ENCODE results near the gene CCDC88C.

CCDC88C gene

DNA sequence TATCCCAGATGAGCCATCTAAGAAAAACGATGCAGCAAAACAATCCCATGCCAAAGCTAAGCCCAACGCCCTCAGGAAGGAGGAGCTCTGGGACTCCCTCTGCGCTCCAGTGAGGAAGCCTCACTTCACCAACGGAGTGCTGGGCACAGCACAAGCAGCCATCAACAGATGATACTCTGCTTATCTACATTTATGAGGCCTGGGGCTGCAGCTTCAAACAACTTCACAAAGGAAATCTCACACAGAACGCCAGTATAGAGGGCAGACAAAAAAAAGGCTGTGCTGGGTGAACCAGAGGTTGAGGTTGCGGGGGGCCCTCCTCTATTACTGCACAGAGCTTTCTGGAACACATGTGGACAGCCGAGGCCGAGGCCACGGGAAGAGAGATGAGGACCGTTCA lies 138.3 kb downstream of the CCDC88C start:
- DNase-seq (ENCODE audit: low read depth) = no peak
- no peak for TF ChIP-seq CTCF (IDR thresholded peaks at IDR 0.05; ENCODE audit: insufficient read depth, low read depth, low read length, missing control alignments)
- no peak overlapping the region for H3K4me3 ChIP-seq (ENCODE audit: low read depth, low read length)

DNA sequence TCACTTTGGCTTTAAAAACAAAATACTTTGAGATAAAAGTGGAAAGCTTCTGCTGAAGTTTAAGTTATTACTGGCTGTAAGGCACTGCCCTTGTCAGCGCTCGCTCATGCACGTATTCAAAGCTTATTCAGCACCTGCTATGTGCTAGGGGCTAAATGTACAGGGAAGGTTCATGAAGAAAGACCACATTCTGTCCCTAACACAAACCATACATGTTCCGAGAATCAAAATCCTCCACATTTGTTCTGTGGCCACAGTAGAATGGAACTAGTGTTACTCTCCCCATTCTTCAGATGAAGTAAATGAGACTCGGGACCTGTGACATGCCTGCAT lies 139.3 kb downstream of the CCDC88C start:
- TF ChIP-seq CTCF (IDR thresholded peaks at IDR 0.05; ENCODE audit: insufficient read depth, low read depth, low read length, missing control alignments) = no peak
- no peak overlapping the region for H3K4me3 ChIP-seq (ENCODE audit: low read depth, low read length)
- no peak for DNase-seq (ENCODE audit: low read depth)

- no peak overlapping the region for H3K4me3 ChIP-seq (ENCODE audit: low read depth, low read length)
- no peak for TF ChIP-seq CTCF (IDR thresholded peaks at IDR 0.05; ENCODE audit: insufficient read depth, low read depth, low read length, missing control alignments)
- no peak for DNase-seq (ENCODE audit: low read depth)
Observed at GRCh38 chr14:91277546-91278382, 139.9 kb downstream of the CCDC88C start.

DNA sequence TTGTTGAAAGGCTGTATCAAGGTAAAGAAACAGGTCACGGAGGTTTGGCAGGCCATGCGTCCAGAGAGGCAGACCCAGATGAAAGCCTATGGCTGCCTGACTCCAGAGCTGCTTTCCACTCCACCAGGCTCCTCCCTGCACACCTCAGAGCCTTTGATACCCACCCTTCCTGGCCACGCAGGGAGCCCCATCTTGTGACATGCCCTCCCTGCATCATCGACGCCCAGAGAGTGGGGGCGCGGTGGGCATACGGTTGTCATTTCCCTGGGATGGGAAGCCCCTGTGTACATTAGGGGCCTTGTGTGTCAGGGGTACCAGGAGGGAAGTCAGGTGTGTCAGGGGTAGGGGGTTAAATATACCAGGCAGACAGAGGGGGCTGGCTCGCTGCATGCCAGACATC lies 142.8 kb downstream of the CCDC88C start:
- no peak for TF ChIP-seq CTCF (IDR thresholded peaks at IDR 0.05; ENCODE audit: insufficient read depth, low read depth, low read length, missing control alignments)
- no peak for DNase-seq (ENCODE audit: low read depth)
- H3K4me3 ChIP-seq (ENCODE audit: low read depth, low read length) = no peak overlapping the region

DNA sequence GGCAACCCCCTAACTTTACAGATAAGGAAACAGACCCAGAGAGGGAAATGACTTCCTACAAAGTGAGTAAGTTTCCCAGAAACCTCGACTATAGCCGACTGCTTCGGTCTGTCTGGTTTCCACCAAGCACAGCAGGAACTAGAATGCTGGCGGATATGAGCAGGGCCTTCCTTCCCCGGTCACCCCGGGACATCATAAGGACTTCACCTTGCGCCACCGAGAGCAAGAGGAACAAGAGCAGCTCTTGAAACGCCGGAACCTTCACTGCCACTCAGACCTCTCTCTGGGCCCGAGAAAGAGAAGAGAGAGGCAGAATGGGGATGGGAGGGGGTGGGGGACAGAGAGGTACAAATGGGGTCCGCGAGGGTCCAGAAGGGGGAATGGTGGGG lies 143.7 kb downstream of the CCDC88C start:
- no peak overlapping the region for H3K4me3 ChIP-seq (ENCODE audit: low read depth, low read length)
- no peak for DNase-seq (ENCODE audit: low read depth)
- no peak for TF ChIP-seq CTCF (IDR thresholded peaks at IDR 0.05; ENCODE audit: insufficient read depth, low read depth, low read length, missing control alignments)

DNA sequence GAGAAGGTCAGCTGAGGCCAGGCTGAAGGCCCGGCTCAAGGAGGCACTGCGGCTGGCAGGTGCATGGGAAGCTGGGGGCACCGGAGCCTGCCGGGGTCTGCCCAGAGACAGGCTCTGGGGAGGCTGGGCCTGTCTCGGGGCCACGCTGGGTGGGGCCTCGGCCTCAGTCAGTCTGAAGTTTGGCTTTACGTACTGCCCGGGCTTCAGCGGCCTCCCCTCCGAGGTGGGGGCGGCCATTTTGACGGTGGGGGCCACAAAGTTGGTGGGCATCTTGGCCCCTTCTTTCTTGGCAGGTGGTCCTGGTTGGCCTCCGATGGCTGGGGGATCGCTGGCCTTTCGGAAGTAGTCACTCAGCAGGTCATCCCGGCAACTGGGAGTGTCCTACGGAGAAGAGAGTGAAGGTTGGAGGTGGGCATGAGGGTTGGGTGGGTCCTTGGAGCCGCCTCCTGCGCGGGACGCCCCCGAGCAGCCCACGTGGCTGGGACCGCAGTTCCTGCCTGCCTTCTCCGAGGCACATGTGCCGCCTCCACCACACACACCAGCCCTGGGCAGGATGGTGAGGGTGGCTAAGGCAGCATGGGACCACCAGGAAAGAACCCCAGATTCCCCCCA lies 144.2 kb downstream of the CCDC88C start:
- no peak for DNase-seq (ENCODE audit: low read depth)
- TF ChIP-seq CTCF (IDR thresholded peaks at IDR 0.05; ENCODE audit: insufficient read depth, low read depth, low read length, missing control alignments) = no peak
- H3K4me3 ChIP-seq (ENCODE audit: low read depth, low read length) = no peak overlapping the region

Measured in GM12865 (cell line).